Esophagus squamous epithelium (tissue), 5 donors: ENCODE data around the gene TOX2. TPM values are rescaled to one million over a fixed set of nuclear protein-coding genes. Genes with fewer than 3 reads are reported as not detected.

Experiments
- DNase-seq: peaks from one replicate; lab custom pipeline; 2025; lab: John Stamatoyannopoulos, UW
- H3K27ac ChIP-seq, 4 donors: fragments of 200-600 bp; sonication (generic); one replicate each; pipeline ENCODE4 v1.5.1; 2016 to 2019; ENCODE audit warnings: mild to moderate bottlenecking in 1 of 4
- H3K27me3 ChIP-seq, 4 donors: fragments of 200-600 bp; sonication (generic); 1 replicate in 3 of 4; 2 replicates in 1 of 4; pipeline versions ENCODE4 v1.5.1 to v1.6.0; 2017 to 2021; ENCODE audit warnings: antibody characterized with exemption in 1 of 4
- H3K36me3 ChIP-seq, 3 donors: fragments of 200-600 bp; sonication (generic); one replicate each; pipeline ENCODE4 v1.5.1; 2016 to 2019
- H3K4me1 ChIP-seq, 3 donors: fragments of 200-600 bp; sonication (generic); one replicate each; pipeline ENCODE4 v1.5.1; 2017 to 2019
- H3K4me3 ChIP-seq, 4 donors: fragments of 200-600 bp; sonication (generic); 1 replicate in 3 of 4; 2 replicates in 1 of 4; pipeline ENCODE4 v1.5.1; 2016 to 2019; ENCODE audit warnings: mild to moderate bottlenecking in 2 of 4, moderate library complexity in 1 of 4
- H3K9me3 ChIP-seq, 3 donors: fragments of 200-600 bp; sonication (generic); one replicate each; pipeline ENCODE4 v1.5.1; 2016 to 2019
- CTCF ChIP-seq, 6 experiments: fragments of 450-650 bp in 4 of 6; fragments of 200-600 bp in 2 of 6; sonication (generic) in 2 of 6; IDR thresholded peaks; one replicate each; pipeline ENCODE4 v1.5.1; 2016 to 2019; ENCODE audit warnings: antibody characterized with exemption in 6 of 6, mild to moderate bottlenecking in 4 of 6, moderate library complexity in 4 of 6
- POLR2A ChIP-seq, 4 donors: fragments of 450-650 bp; IDR thresholded peaks; one replicate each; pipeline ENCODE4 v1.6.1; 2017; ENCODE audit warnings: antibody characterized with exemption in 4 of 4, mild to moderate bottlenecking in 4 of 4, moderate library complexity in 3 of 4
- WGBS, 2 donors: methylation state at CpG; one replicate each; pipeline ENCODE4 v1.1.5; 2018; 5-methylcytosine and 5-hydroxymethylcytosine counted together
- intact Hi-C: fragments of 100-400 bp; cut with DNase I; formaldehyde crosslinking; loops from one replicate; pipeline ENCODE4 v1.15.0; 2022
- total RNA-seq, 4 donors: library from RNA; depleted of rRNA; stranded (reverse); fragments of >200 nt; gene quantifications; one replicate each; pipeline ENCODE4 v1.1.0, GENCODE V29; 2016
- donor health status: DM: yes; HTN: yes; CAD: no.

Gene TOX2
- total RNA-seq, 4 donors from 2014 or later: 0.99 to 22.9 (median 3.1) TPM

GRCh38 chr20:43944653-43945235 is 30.1 kb downstream of the TOX2 start:
- no peak for DNase-seq
- H3K27ac ChIP-seq: no peak overlapping the region
- no peak overlapping the region for H3K4me3 ChIP-seq
- no peaks in the 10 kb centered on the region for H3K9me3 ChIP-seq
- 83 to 90% methylated on average over 6 of the region's 6 CpGs for WGBS, 2 donors
- TF ChIP-seq CTCF (IDR thresholded peaks at IDR 0.05) (no peak), POLR2A (IDR thresholded peaks at IDR 0.05) (no peak)
- no peaks in the 10 kb centered on the region for H3K36me3 ChIP-seq
- peaks cover 0 to 58% (median 0%) of the 10 kb centered on the region in 4 donors for H3K27me3 ChIP-seq
- intact Hi-C loops: no loop called here
- peaks cover 24 to 88% (median 41%) of the 10 kb centered on the region in 3 donors for H3K4me1 ChIP-seq

- H3K36me3 ChIP-seq: no peaks in the 10 kb centered on the region
- TF ChIP-seq CTCF (IDR thresholded peaks at IDR 0.05) (no peak), POLR2A (IDR thresholded peaks at IDR 0.05) (no peak)
- H3K27me3 ChIP-seq: peaks cover 0 to 60% (median 0%) of the 10 kb centered on the region in 4 donors
- intact Hi-C loops: no loop called here
- H3K9me3 ChIP-seq: no peaks in the 10 kb centered on the region
- WGBS, 2 donors: 65 to 75% methylated on average over 12 to 18 of the region's 24 CpGs
- H3K4me1 ChIP-seq: peaks cover 20 to 88% (median 32%) of the 10 kb centered on the region in 3 donors
- H3K27ac ChIP-seq: no peak overlapping the region
- DNase-seq: no peak
- no peak overlapping the region for H3K4me3 ChIP-seq
Measured at GRCh38 chr20:43945391-43946205, 30.9 kb downstream of the TOX2 start.

- Histone ChIP-seq H3K27me3 (peaks cover 0 to 59% (median 0%) of the 10 kb centered on the region in 4 donors), H3K4me1 (peaks cover 19 to 88% (median 29%) of the 10 kb centered on the region in 3 donors), H3K4me3 (no peak overlapping the region), H3K9me3 (no peaks in the 10 kb centered on the region), H3K36me3 (no peaks in the 10 kb centered on the region), H3K27ac (no peak overlapping the region)
- DNase-seq: no peak
- intact Hi-C loops: no loop called here
- WGBS, 2 donors: 80 to 95% methylated on average over 1 to 2 of the region's 2 CpGs
- TF ChIP-seq POLR2A (IDR thresholded peaks at IDR 0.05) (no peak), CTCF (IDR thresholded peaks at IDR 0.05) (no peak)
Measured at GRCh38 chr20:43946206-43946491, 31.5 kb downstream of the TOX2 start.

- intact Hi-C loops: no loop called here
- H3K9me3 ChIP-seq: no peaks in the 10 kb centered on the region
- DNase-seq: no peak
- peaks cover 13 to 82% (median 22%) of the 10 kb centered on the region in 3 donors for H3K4me1 ChIP-seq
- peaks cover 0 to 59% (median 0%) of the 10 kb centered on the region in 4 donors for H3K27me3 ChIP-seq
- no peak overlapping the region for H3K27ac ChIP-seq
- WGBS, 2 donors: 84 to 89% methylated on average over 6 to 9 of the region's 9 CpGs
- TF ChIP-seq CTCF (IDR thresholded peaks at IDR 0.05): no peak
- TF ChIP-seq POLR2A (IDR thresholded peaks at IDR 0.05): no peak
- H3K36me3 ChIP-seq: no peaks in the 10 kb centered on the region
- H3K4me3 ChIP-seq: no peak overlapping the region
Measured at GRCh38 chr20:43946659-43947315, 32.1 kb downstream of the TOX2 start.

GRCh38 chr20:43947316-43947710 is 32.7 kb downstream of the TOX2 start:
- 80 to 81% methylated on average over 4 to 6 of the region's 6 CpGs for WGBS, 2 donors
- Histone ChIP-seq H3K36me3 (no peaks in the 10 kb centered on the region), H3K9me3 (no peaks in the 10 kb centered on the region), H3K27me3 (peaks cover 0 to 59% (median 0%) of the 10 kb centered on the region in 4 donors), H3K27ac (no peak overlapping the region), H3K4me3 (no peak overlapping the region), H3K4me1 (peaks cover 9 to 78% (median 17%) of the 10 kb centered on the region in 3 donors)
- DNase-seq: no peak
- TF ChIP-seq POLR2A (IDR thresholded peaks at IDR 0.05) (no peak), CTCF (IDR thresholded peaks at IDR 0.05) (no peak)
- intact Hi-C loops: no loop called here
